C4-2B (cell line): ENCODE data around the gene SLC8B1.

Experiments used
- ZFX ChIP-seq: fragments of 450-650 bp; IDR thresholded peaks from 2 replicates; pipeline ENCODE4 v1.6.1; 2017
- TF ChIP-seq, protein P1 (sequence below): fragments of 450-650 bp; conservative IDR thresholded peaks from 2 replicates; pipeline ENCODE4 v1.5.1; 2017; ENCODE audit warnings: mild to moderate bottlenecking

DNA sequence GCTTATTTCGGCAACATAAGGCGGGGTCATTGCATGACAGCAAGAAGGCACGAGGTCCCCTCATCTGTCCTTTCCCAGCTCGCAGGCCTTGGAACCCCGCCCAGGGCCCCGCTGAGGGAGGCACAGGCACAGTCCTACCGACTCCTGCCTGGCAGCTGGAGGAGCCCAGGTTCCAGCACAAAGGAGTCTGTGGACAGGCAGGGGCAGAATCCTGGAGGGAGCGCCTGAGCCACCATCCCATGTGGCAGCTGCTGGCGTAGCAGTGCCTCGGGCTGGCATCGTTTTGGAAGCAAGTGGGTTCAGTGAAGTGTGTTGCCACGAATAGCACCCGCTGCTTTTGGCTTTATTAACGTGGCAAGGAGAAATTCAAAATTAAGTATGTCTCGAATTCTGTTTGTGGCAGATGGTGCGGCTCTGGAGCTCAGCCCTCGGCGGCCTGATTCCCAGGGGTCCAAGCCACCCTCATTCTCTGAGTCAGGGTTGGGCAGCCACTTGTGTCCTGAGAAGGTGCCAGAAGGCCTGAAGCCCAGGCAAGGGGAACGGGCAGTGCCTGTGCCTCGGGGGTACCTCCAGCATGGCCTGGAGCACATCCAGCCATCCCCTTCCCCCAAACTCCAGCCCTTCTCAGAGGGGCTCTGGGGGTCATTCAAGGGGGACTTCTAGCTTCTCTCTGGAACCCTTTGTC lies 35.9 kb downstream of the SLC8B1 start:
- TF ChIP-seq, protein P1, sequence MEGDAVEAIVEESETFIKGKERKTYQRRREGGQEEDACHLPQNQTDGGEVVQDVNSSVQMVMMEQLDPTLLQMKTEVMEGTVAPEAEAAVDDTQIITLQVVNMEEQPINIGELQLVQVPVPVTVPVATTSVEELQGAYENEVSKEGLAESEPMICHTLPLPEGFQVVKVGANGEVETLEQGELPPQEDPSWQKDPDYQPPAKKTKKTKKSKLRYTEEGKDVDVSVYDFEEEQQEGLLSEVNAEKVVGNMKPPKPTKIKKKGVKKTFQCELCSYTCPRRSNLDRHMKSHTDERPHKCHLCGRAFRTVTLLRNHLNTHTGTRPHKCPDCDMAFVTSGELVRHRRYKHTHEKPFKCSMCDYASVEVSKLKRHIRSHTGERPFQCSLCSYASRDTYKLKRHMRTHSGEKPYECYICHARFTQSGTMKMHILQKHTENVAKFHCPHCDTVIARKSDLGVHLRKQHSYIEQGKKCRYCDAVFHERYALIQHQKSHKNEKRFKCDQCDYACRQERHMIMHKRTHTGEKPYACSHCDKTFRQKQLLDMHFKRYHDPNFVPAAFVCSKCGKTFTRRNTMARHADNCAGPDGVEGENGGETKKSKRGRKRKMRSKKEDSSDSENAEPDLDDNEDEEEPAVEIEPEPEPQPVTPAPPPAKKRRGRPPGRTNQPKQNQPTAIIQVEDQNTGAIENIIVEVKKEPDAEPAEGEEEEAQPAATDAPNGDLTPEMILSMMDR = no peak
- TF ChIP-seq ZFX = no peak
